Embryonic facial prominence (tissue), 1 donor: ENCODE results near the gene CDH23.

Experiments used
- DNase-seq: peaks from one replicate; pipeline ENCODE4 v3.0.0-alpha.2; 2016; ENCODE audit errors: extremely low spot score

CDH23 gene

GRCh38 chr10:71562904-71563303 lies 166.2 kb downstream of the CDH23 start:
- no peak for DNase-seq

DNA sequence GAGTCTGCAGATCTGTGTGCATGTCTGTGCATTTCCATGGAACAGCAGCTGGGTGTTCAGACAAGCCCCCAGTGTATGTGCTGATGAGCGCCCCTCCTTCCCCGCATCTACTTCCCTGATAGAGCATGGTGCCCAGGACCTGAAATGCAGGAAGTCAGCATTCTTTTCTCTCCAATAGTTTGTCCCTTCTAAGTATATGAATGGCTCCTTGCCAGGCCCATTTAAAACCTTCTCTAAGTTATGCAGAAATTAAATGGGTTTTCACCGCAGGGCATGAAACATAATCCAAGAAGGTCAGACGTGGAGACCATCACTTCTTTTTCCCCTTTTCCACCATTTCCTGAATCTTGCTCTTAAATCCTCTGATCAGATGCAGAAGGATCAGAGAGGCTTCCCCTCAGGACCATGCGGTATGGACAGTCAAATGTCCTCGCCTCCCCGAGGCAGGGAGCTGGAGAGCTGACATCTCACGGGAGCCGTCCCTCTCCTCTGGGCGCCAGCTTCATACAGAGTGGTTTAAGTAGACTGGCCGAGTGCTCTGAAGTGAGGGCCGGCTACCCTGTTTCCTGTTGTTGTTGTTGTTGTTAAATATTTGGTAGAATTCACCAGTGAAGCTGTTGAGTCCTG lies 167.6 kb downstream of the CDH23 start:
- no peak for DNase-seq

DNA sequence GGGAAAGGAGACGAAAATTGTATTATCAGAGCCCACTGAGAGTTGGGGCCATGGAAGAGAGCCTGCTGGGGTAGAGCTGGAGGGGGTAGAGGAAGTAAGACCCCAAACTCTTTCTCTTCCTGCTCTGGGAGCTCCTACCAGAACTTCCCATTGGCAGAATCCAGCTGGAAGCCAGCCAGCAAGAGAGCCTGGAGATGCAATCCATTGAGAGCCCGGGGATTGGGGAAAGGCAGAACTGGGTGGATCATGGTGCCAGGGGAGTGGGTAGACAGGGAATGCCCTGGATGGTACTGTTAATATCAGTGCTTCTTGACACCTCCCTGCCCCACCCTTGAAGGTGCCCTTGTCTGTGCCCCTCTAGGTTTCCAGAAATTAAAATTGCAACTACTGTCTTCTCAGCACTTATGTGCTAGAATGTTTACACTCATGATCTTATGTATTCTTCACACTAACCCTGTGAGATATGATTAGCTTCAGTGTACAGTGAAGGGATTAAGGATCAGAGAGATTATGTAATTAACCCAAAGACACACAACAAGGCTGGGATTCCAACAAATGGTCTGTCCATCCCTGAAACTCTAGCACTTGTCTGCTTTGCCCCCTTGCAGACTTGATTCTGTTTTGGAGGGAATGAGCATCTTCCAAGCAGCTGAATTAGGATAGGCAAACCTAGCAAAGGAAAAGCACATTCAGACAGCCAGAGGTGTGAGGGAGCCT lies 168.7 kb downstream of the CDH23 start:
- no peak for DNase-seq

- no peak for DNase-seq
Observed at GRCh38 chr10:71567006-71567405, 170.3 kb downstream of the CDH23 start.

- no peak for DNase-seq
Observed at GRCh38 chr10:71568896-71569492, 172.3 kb downstream of the CDH23 start.

DNA sequence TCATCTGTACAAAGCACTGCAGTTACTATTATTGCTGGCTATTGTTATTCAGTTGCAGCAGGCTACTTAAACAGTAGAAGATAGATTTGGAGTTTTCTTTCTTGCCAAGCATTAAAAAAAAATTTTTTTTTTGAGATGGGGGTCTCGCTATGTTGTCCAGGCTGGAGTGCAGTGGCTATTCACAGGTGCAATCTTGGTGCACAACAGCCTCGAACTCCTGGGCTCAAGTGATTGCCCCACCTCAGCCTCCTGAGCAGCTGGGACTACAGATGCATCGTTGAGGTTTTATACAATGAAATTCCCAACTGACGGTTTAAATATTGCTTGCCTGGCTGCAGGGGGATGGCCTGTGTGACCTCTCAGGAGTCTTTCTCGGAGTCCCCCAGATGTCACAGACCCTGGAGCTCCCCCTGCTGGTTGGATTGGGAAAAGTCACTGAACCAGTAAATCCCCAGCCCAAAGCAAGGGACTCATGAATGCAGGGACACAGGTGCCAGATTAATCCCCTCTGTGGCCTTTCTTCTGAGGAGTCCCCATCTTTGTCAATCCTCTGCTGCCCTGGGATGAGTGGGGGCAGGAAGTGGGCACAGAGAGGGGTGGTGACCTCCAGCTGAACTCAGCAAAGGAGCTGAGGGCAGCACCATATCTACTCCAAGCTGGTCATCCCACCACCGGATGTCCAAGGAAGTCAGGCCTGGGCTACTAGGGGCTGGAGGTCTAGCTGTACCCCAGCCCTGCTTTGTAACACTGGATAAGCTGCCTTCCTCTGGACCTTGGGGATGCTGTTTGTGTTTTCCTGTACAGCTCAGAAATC lies 173.3 kb downstream of the CDH23 start:
- no peak for DNase-seq

GRCh38 chr10:71571460-71572175 lies 174.9 kb downstream of the CDH23 start:
- DNase-seq: no peak

DNA sequence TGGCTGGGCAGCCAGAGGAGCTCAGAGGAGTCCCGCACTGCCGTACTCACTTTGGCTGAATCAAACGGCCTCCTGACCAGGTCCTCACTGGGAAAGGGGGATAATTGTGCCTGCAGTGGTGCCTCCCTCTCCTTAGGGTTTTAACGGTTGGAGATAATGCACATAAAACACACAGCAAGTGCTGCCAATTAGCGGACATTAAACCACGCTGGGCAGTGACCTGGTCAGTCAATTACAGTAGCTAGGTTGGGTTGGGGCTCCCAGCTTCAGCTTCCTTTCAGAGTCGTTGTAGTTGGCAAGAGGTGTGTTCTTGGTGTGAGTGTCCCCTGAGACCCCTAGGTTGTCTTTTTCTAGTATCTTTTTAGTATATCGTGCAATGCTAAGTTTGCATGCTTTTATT lies 176.2 kb downstream of the CDH23 start:
- DNase-seq: no peak

DNA sequence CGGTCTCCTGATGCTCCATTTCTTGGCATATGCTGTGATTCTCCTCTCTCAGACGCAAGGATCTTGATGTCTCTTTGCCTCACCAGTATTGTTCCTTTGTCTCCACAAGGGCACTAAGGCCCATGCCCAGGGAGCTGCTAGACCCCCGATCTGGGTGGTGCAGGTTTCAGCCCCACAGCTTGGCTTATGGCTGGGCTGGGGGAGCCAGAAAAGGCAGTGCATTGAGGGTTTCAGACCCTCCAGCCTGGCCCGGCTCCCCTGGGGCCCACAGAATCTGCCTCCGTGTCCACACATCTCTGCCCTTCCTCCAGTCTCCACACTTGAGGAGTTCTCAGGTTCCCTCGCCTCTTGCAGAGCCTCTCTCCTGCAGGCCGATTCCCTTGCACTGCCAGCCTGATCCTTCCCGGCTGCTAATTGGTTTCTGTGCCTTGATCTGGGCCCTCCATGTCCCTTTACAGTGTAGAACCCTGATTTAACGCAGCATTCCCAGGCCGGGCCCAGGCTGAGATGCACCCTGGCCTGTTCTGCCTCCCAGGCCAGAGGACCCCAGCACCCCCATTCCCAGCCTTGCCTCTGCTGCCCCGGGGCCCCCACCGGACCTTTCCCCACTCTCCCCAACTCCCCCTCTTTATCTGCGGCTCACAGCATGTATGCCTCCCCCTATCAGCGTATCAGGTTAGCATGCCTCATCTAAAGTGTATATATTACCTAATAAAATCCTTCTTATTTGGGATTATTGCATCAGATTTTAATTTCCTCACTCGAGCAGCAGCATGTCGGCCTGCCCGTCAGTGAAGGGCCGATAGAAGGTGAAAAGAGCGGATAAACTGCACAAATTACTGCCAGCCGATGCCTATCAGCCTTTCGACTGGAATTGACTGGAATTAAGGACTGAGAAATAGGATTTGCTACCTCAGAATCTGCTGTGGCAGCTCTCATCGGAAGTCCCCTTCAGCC lies 177.1 kb downstream of the CDH23 start:
- no peak for DNase-seq

- no peak for DNase-seq
Observed at GRCh38 chr10:71575451-71575850, 178.7 kb downstream of the CDH23 start.

- DNase-seq: no peak
Observed at GRCh38 chr10:71575934-71576801, 179.4 kb downstream of the CDH23 start.

DNA sequence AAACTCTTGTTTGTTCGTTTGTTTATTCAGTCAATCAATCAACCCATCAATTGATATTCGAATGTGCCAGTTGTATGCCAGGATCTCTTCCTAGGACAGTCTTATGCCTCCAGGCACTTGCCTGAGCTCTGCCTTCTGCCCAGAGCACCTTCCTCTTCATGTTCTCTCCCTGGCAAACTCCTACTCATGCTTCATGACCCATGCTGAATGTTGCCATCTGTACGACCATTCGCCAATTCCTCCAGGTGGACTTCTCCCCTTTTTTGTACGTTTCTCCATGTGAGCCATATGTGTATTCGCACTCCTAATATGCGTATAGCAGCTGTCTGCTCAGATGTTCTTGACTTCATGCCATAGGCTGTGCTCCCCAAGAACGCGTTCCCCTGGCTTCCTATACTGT lies 180.1 kb downstream of the CDH23 start:
- DNase-seq: no peak

- no peak for DNase-seq
Observed at GRCh38 chr10:71577345-71577744, 180.6 kb downstream of the CDH23 start.

- no peak for DNase-seq
Observed at GRCh38 chr10:71578069-71578468, 181.3 kb downstream of the CDH23 start.

- no peak for DNase-seq
Observed at GRCh38 chr10:71579668-71580067, 182.9 kb downstream of the CDH23 start.

- DNase-seq: no peak
Observed at GRCh38 chr10:71580415-71580814, 183.7 kb downstream of the CDH23 start.

DNA sequence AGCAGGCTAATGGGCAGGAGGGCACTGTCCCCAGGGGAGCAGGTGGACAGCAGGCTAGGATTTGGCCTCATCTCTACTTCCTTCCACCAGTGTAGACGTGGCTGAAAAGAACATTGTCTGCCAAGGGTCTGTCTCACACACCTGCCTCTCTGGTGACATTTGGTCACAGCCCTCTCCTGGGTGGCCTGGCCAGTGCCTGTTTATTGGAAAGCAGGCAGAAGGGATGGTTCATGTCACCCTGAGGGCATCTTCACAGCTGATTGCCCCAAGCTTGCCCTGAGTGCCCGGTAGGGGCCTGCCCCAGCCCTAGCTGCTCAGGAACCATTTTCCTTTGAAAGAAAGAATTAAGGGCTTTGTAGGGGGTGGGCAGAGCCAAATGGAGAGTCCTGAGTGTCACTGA lies 184.2 kb downstream of the CDH23 start:
- DNase-seq: no peak

DNA sequence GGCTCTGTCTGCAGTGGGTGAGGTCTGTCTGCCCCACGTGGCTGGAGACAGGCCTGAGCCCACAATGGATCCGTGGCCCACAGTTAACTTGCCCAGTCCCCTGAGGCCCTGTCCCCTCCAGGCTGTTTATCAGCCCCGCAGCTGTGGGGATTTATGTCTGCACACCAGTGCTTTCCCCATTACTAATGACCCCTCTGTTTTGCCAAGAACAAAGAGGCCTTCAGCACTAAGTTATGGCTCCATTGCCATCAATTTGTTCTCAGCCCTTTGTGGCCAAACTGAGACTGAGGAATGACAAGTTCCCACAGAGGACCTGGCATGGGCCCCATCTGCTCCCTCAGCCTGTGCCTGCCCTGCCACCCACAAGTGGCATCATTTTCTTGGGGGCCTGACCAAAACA lies 184.7 kb downstream of the CDH23 start:
- DNase-seq: no peak

DNA sequence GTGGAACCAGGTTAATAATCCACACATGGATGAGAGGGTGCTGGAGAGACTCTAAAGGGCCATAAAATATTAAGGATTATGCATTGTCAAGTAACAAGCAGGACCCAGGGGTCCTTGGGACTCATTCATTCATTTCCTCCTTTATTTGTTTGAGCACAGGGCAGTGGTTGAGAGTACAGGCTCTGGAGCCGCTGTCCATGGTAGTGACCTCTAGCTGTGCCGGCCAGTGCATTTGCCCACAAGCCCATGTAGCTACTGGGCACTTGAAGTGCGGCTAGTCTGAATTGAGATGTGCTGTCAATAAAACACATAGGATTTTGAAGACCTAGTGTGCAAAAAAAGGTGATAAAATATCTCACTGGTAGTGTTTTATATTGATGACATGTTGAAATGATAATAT lies 185.3 kb downstream of the CDH23 start:
- DNase-seq: no peak
